Measurements from ENCODE around the gene DIDO1. TPM values are rescaled to one million over a fixed set of nuclear protein-coding genes. Genes with fewer than 3 reads are reported as not detected.

DIDO1 gene
- total and polyA plus RNA-seq, 2 of the 4 experiments (the other 2 are of a cell fraction), result 21.8 to 28.1 TPM

GRCh38 chr20:62852841-62853240 lies 73.5 kb downstream of the DIDO1 start:
- intact Hi-C loops (cut with micrococcal nuclease) (no loop called here), dilution Hi-C loops (cut with HindIII; ENCODE audit: low sequenced_read_pairs, unreplicated experiment) (no loop called here), in situ Hi-C loops (cut with MboI; ENCODE audit: low sequenced_read_pairs) (no loop called here)
- Histone ChIP-seq H3K79me1 (ENCODE audit: low read depth in 1 of 2, low read length in 2 of 2) (peaks cover 14 to 35% of the 10 kb centered on the region in 2 experiments), H3K27me3 (ENCODE audit: control insufficient read depth, insufficient read depth, low read length) (no peaks in the 10 kb centered on the region), H3K27ac (ENCODE audit: insufficient read depth, low read length) (no peak overlapping the region), H3K14ac (replicated peaks; ENCODE audit: low read depth, low read length) (no peak overlapping the region), H2AK5ac (ENCODE audit: low read depth, low read length) (no peak overlapping the region), H3K9ac (ENCODE audit: low read depth, low read length) (no peak overlapping the region), H2BK5ac (ENCODE audit: low read depth, low read length, poor library complexity, severe bottlenecking) (no peak overlapping the region), H2AFZ (replicated peaks; ENCODE audit: low read length, poor library complexity) (no peak overlapping the region), H4K91ac (ENCODE audit: insufficient read depth, low read depth, low read length) (no peak overlapping the region), H4K8ac (ENCODE audit: low read depth in 2 of 2, low read length in 2 of 2) (no peak overlapping the region), H2BK120ac (ENCODE audit: low read depth, low read length) (no peak overlapping the region), H3K4ac (ENCODE audit: low read depth, low read length) (no peak overlapping the region), H3K4me3 (ENCODE audit: insufficient read depth, low read depth, low read length) (no peak overlapping the region), H2AK9ac (replicated peaks; ENCODE audit: low read depth, low read length, poor library complexity) (no peak overlapping the region), H3K18ac (ENCODE audit: low read depth, low read length) (no peak overlapping the region), H3K4me1 (ENCODE audit: control insufficient read depth, insufficient read depth, low read length) (no peaks in the 10 kb centered on the region), H3K56ac (ENCODE audit: extremely low read depth, insufficient read depth, low read length) (no peak overlapping the region), H2BK20ac (ENCODE audit: low read depth, low read length) (no peak overlapping the region), H3K9me1 (ENCODE audit: insufficient read depth, low read length) (peaks cover 4% of the 10 kb centered on the region; the same call in 1 of the 2 replicates), H3K36me3 (ENCODE audit: control insufficient read depth, insufficient read depth, low read length) (peaks cover 27% of the 10 kb centered on the region), H3K23ac (ENCODE audit: low read depth, low read length) (no peak overlapping the region), H4K5ac (ENCODE audit: low read depth, low read length) (no peak overlapping the region), H3K4me2 (ENCODE audit: low read depth, low read length) (no peak overlapping the region), H3K9me3 (ENCODE audit: control insufficient read depth, insufficient read depth, low read length) (no peaks in the 10 kb centered on the region), H4K20me1 (ENCODE audit: insufficient read depth, low read length) (peaks cover 11% of the 10 kb centered on the region), H2BK15ac (ENCODE audit: low read depth, low read length) (no peak overlapping the region)
- WGBS, 2 experiments (ENCODE audit: extremely low coverage in 2 of 2, insufficient read length in 1 of 2), result 95% methylated on average over 4 of the region's 12 CpGs; no CpG with 5 or more reads in 1 of the 2 experiments
- ATAC-seq (ENCODE audit: low read depth) (no peak), DNase-seq (no peak)
- ChIA-PET POLR2A (ENCODE audit: unreplicated experiment) (no interaction called here), CTCF (no interaction called here)
- no TSS peak for BruUV-seq (replicated peaks)
- TF ChIP-seq POLR2A (IDR thresholded peaks at IDR 0.05; ENCODE audit: low read depth, low read length) (no peak), MAFK (IDR thresholded peaks at IDR 0.05; ENCODE audit: low read depth, low read length) (no peak), RAD21 (IDR thresholded peaks at IDR 0.05; ENCODE audit: low read length) (no peak), FOS (IDR thresholded peaks at IDR 0.05; ENCODE audit: low read depth, low read length) (no peak), BHLHE40 (IDR thresholded peaks at IDR 0.05; ENCODE audit: low read depth, low read length) (no peak), CHD1 (IDR thresholded peaks at IDR 0.05; ENCODE audit: low read depth, low read length) (no peak), MAZ (IDR thresholded peaks at IDR 0.05; ENCODE audit: borderline replicate concordance, low read depth, low read length) (no peak), CEBPB (IDR thresholded peaks at IDR 0.05; ENCODE audit: low read depth, low read length) (no peak), ELK1 (IDR thresholded peaks at IDR 0.05; ENCODE audit: borderline replicate concordance, low read depth, low read length) (no peak), MXI1 (IDR thresholded peaks at IDR 0.05; ENCODE audit: borderline replicate concordance, low read depth, low read length) (no peak), SMC3 (IDR thresholded peaks at IDR 0.05; ENCODE audit: low read depth, low read length) (no peak), RCOR1 (IDR thresholded peaks at IDR 0.05; ENCODE audit: insufficient replicate concordance, low read length) (no peak), NFE2L2 (IDR thresholded peaks at IDR 0.05; ENCODE audit: low read depth, low read length) (no peak)
- TF ChIP-seq, protein P1, sequence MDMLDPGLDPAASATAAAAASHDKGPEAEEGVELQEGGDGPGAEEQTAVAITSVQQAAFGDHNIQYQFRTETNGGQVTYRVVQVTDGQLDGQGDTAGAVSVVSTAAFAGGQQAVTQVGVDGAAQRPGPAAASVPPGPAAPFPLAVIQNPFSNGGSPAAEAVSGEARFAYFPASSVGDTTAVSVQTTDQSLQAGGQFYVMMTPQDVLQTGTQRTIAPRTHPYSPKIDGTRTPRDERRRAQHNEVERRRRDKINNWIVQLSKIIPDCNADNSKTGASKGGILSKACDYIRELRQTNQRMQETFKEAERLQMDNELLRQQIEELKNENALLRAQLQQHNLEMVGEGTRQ (IDR thresholded peaks at IDR 0.05; ENCODE audit: low read depth, low read length), result no peak
- TF ChIP-seq, protein P2, sequence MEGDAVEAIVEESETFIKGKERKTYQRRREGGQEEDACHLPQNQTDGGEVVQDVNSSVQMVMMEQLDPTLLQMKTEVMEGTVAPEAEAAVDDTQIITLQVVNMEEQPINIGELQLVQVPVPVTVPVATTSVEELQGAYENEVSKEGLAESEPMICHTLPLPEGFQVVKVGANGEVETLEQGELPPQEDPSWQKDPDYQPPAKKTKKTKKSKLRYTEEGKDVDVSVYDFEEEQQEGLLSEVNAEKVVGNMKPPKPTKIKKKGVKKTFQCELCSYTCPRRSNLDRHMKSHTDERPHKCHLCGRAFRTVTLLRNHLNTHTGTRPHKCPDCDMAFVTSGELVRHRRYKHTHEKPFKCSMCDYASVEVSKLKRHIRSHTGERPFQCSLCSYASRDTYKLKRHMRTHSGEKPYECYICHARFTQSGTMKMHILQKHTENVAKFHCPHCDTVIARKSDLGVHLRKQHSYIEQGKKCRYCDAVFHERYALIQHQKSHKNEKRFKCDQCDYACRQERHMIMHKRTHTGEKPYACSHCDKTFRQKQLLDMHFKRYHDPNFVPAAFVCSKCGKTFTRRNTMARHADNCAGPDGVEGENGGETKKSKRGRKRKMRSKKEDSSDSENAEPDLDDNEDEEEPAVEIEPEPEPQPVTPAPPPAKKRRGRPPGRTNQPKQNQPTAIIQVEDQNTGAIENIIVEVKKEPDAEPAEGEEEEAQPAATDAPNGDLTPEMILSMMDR (conservative IDR thresholded peaks at IDR 0.05; ENCODE audit: low read depth, low read length), result no peak

Data from IMR-90 (cell line).